Suprapubic skin (tissue), 4 donors: ENCODE results near the gene CNN3. TPM values are rescaled to one million over a fixed set of nuclear protein-coding genes. Genes with fewer than 3 reads are reported as not detected.
A peak's percentile ranks its signal among the peaks of the same experiment; 100 is the strongest.

Experiments used
- DNase-seq, 2 donors: peaks; one replicate each; pipeline ENCODE4 v3.0.0-alpha.2; 2019; ENCODE audit warnings: low spot score in 2 of 2
- H3K27ac ChIP-seq: fragments of 200-600 bp; sonication (generic); one replicate; pipeline ENCODE4 v1.5.1; 2019
- H3K27me3 ChIP-seq: fragments of 200-600 bp; sonication (generic); one replicate; pipeline ENCODE4 v1.5.1; 2019
- H3K36me3 ChIP-seq: fragments of 200-600 bp; sonication (generic); one replicate; pipeline ENCODE4 v1.5.1; 2019
- H3K4me1 ChIP-seq: fragments of 200-600 bp; sonication (generic); one replicate; pipeline ENCODE4 v1.5.1; 2019
- H3K4me3 ChIP-seq: fragments of 200-600 bp; sonication (generic); one replicate; pipeline ENCODE4 v1.5.1; 2019; ENCODE audit warnings: mild to moderate bottlenecking
- H3K9me3 ChIP-seq: fragments of 200-600 bp; sonication (generic); one replicate; pipeline ENCODE4 v1.5.1; 2019
- EP300 ChIP-seq: sonication (generic); formaldehyde crosslinking; IDR thresholded peaks from one replicate; pipeline ENCODE4 v1.6.1; 2017; ENCODE audit warnings: antibody characterized with exemption
- POLR2A ChIP-seq, 2 donors: fragments of 450-650 bp; IDR thresholded peaks; one replicate each; pipeline ENCODE4 v1.6.1; 2017; ENCODE audit warnings: antibody characterized with exemption in 2 of 2, mild to moderate bottlenecking in 2 of 2, moderate library complexity in 2 of 2
- POLR2AphosphoS5 ChIP-seq, 3 donors: sonication (generic); formaldehyde crosslinking; IDR thresholded peaks; one replicate each; pipeline ENCODE4 v1.6.1; 2017; ENCODE audit warnings: antibody characterized with exemption in 3 of 3
- WGBS: methylation state at CpG from one replicate; pipeline ENCODE4 v1.1.5; 2018; 5-methylcytosine and 5-hydroxymethylcytosine counted together
- total RNA-seq, 4 donors: library from RNA; depleted of rRNA; stranded (reverse); fragments of >200 nt; gene quantifications; one replicate each; pipeline ENCODE4 v1.1.0, GENCODE V29; 2016
- TF ChIP-seq, protein P1 (sequence below), 2 donors: fragments of 200-600 bp in 1 of 2; fragments of 450-650 bp in 1 of 2; sonication (generic) in 1 of 2; IDR thresholded peaks; one replicate each; pipeline ENCODE4 v1.5.1; 2016 to 2019; ENCODE audit warnings: antibody characterized with exemption in 2 of 2, mild to moderate bottlenecking in 1 of 2, moderate library complexity in 1 of 2

Gene CNN3
- total RNA-seq, 4 donors from 2014 or later = 52.3 to 73.7 (median 58.6) TPM

- WGBS = 91% methylated on average over 6 of the region's 6 CpGs
- H3K4me1 ChIP-seq = peaks cover 35% of the 10 kb centered on the region
These were observed 52.5 kb downstream of the CNN3 start for GRCh38 chr1:94874423-94874822.

DNA sequence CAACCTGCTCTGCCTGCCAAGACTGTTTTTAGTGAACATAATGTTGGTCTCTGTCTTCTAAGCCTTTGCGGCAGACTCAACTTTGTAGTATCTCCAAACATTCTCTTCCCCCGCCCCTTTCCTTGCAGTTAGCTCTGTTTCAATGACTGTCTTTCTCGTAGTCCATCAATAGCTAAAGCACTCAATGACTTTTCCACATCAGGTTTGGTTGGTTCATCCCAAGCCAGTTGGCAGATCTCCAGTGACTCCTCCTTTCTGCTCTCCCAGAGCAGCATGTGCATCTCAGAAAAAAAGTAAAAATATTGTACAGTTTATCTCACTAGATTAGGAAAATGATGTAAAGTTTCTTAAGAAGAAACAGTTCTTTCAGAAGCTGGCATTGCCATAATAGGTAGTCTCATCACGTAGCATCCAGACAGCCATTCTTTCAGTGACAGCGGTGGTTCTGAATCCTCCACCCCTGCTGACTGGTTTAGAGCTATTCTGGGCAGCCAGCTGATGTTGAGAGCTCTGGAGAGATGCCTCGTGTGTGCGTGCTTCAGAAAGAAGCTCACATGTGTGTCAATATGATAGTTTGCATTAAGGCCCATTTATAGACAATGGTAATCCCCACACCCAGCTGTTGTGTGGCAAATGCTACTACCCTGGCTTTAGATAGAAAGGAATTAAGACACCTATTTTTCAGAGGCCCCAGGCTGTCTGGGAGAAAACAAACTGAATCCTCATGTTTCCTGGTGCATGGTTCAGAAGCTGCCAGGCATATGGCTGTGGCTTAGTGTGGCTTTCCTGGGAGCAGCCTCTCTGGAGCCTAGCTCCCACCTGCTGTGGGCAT, 53.2 kb downstream of the CNN3 start:
- no peak for DNase-seq
- Histone ChIP-seq H3K27me3 (no peaks in the 10 kb centered on the region), H3K27ac (peak overlapping the region; percentile 59), H3K9me3 (no peaks in the 10 kb centered on the region), H3K36me3 (no peaks in the 10 kb centered on the region), H3K4me3 (no peak overlapping the region), H3K4me1 (peaks cover 35% of the 10 kb centered on the region)
- TF ChIP-seq POLR2A (IDR thresholded peaks at IDR 0.05) = no peak
- no peak for TF ChIP-seq EP300
- no peak for TF ChIP-seq POLR2AphosphoS5 (IDR thresholded peaks at IDR 0.05)
- WGBS = 40% methylated on average over 7 of the region's 7 CpGs

More at GRCh38 chr1:94874423-94874822, 52.5 kb downstream of the CNN3 start:
- peak overlapping the region; percentile 59 for H3K27ac ChIP-seq
- no peaks in the 10 kb centered on the region for H3K36me3 ChIP-seq
- no peaks in the 10 kb centered on the region for H3K9me3 ChIP-seq
- TF ChIP-seq, protein P1, sequence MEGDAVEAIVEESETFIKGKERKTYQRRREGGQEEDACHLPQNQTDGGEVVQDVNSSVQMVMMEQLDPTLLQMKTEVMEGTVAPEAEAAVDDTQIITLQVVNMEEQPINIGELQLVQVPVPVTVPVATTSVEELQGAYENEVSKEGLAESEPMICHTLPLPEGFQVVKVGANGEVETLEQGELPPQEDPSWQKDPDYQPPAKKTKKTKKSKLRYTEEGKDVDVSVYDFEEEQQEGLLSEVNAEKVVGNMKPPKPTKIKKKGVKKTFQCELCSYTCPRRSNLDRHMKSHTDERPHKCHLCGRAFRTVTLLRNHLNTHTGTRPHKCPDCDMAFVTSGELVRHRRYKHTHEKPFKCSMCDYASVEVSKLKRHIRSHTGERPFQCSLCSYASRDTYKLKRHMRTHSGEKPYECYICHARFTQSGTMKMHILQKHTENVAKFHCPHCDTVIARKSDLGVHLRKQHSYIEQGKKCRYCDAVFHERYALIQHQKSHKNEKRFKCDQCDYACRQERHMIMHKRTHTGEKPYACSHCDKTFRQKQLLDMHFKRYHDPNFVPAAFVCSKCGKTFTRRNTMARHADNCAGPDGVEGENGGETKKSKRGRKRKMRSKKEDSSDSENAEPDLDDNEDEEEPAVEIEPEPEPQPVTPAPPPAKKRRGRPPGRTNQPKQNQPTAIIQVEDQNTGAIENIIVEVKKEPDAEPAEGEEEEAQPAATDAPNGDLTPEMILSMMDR (IDR thresholded peaks at IDR 0.05) = no peak
- H3K27me3 ChIP-seq = no peaks in the 10 kb centered on the region
- no peak overlapping the region for H3K4me3 ChIP-seq
- DNase-seq = no peak

DNA sequence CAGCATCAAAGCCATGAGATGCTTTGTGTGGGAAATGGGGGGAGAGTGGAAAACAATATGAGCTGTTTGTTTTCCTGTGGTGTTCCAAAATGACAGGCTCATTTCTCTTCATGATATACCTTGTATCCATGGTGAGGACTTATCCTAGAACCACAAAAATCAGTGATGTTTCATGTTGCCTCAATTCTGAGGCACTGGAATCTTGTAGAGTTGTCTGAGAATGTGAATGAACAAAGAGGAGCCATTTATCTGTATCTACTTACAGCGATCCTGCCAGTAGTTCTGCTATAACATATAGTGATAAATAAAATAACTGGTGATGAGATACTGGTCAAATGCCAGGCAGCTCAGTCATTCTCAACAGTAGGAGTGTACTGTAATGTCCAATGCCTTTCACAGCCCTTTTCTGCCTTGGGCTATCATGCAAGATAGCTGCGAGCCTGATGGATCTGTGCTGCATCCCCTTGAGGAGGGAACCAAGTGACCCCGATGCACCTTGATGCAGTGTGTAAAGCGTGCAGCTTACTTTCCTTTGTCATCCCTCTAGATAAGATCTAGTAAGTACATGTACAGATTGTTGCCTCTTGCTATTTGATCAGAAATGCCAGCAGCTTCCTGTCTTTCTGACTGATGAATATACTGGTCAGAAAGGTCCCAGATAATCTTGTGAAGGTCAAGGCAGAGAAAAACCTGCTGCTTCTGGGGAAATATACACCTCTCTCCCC, 54.0 kb downstream of the CNN3 start:
- no peaks in the 10 kb centered on the region for H3K9me3 ChIP-seq
- H3K36me3 ChIP-seq = no peaks in the 10 kb centered on the region
- H3K4me1 ChIP-seq = peaks cover 35% of the 10 kb centered on the region
- H3K27me3 ChIP-seq = no peaks in the 10 kb centered on the region
- DNase-seq = no peak
- 67% methylated on average over 4 of the region's 4 CpGs for WGBS
- no peak for TF ChIP-seq EP300
- TF ChIP-seq, protein P1 (IDR thresholded peaks at IDR 0.05) = no peak
- no peak for TF ChIP-seq POLR2AphosphoS5 (IDR thresholded peaks at IDR 0.05)
- no peak for TF ChIP-seq POLR2A (IDR thresholded peaks at IDR 0.05)
- H3K27ac ChIP-seq = peak overlapping the region; percentile 15
- no peak overlapping the region for H3K4me3 ChIP-seq

GRCh38 chr1:94871031-94871430, 55.9 kb downstream of the CNN3 start:
- no peaks in the 10 kb centered on the region for H3K36me3 ChIP-seq
- 55% methylated on average over 2 of the region's 2 CpGs for WGBS
- H3K9me3 ChIP-seq = no peaks in the 10 kb centered on the region
- no peaks in the 10 kb centered on the region for H3K27me3 ChIP-seq
- peaks cover 36% of the 10 kb centered on the region for H3K4me1 ChIP-seq
- H3K4me3 ChIP-seq = no peak overlapping the region
- H3K27ac ChIP-seq = no peak overlapping the region
- no peak for DNase-seq
- no peak for TF ChIP-seq POLR2AphosphoS5 (IDR thresholded peaks at IDR 0.05)
- TF ChIP-seq, protein P1 (IDR thresholded peaks at IDR 0.05) = no peak

DNA sequence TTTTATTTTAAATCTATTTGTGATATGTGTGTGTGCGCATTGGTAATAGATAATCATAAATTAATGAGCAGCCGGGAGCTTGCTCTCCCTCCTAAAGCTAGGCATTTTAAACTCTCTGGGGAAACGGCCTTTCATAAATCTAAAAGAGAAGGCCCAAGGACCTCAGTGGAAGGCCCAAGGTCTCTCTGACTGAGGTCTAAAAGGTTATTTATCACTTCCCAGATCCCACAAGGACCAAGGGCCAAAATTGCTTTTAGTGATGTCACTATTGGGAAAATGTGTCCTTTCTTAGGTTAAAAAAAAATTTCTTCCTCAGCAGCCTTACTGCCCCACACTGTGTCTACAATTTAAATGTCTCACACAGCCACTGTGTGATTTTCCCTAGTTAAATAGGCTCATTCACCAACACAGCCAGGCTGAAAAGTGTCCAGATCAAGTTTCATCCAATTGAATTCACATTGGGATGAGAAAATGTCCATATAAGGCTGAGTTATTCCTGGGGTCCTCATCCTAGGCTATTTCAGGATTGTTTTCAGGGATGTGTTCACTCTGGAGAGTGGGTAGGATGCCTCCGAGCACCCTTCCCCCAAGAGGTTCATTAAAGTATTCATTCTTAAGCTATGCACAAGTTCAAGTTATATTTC, 60.6 kb downstream of the CNN3 start:
- DNase-seq = no peak
- H3K27ac ChIP-seq = peak overlapping the region; percentile 89
- no peaks in the 10 kb centered on the region for H3K36me3 ChIP-seq
- TF ChIP-seq, protein P1 (IDR thresholded peaks at IDR 0.05) = no peak
- TF ChIP-seq POLR2A (IDR thresholded peaks at IDR 0.05) (no peak), POLR2AphosphoS5 (IDR thresholded peaks at IDR 0.05) (no peak), EP300 (no peak)
- H3K4me3 ChIP-seq = no peak overlapping the region
- no peaks in the 10 kb centered on the region for H3K27me3 ChIP-seq
- H3K4me1 ChIP-seq = peaks cover 43% of the 10 kb centered on the region
- 77% methylated on average over 4 of the region's 4 CpGs for WGBS
- H3K9me3 ChIP-seq = no peaks in the 10 kb centered on the region
